ENCODE data around the gene LRMDA. TPM values are rescaled to one million over a fixed set of nuclear protein-coding genes. Genes with fewer than 3 reads are reported as not detected.

The LRMDA gene
- total and polyA plus RNA-seq, 2 of the 13 experiments (the other 11 are each of a cell fraction or from before 2014, with no cell fraction given): 13.4 to 22.0 TPM

- peak; percentile 92 for TF ChIP-seq ZBTB43 (CRISPR knock-in tag; conservative IDR thresholded peaks at IDR 0.05)
- TF ChIP-seq ZNF331 (CRISPR knock-in tag; IDR thresholded peaks at IDR 0.05): peak; percentile 91
- TF ChIP-seq ZNF430 (CRISPR knock-in tag; IDR thresholded peaks at IDR 0.05): peak; percentile 37; the same call in 1 of the 2 replicates
- TF ChIP-seq ZNF704 (CRISPR knock-in tag; IDR thresholded peaks at IDR 0.05; ENCODE audit: borderline replicate concordance): peak; percentile 65; the same call in 1 of the 2 replicates
- peak; percentile 98 for TF ChIP-seq TCF7L2 (IDR thresholded peaks at IDR 0.05; ENCODE audit: low read depth, low read length)
- peak; percentile 86 for TF ChIP-seq DNMT3B (CRISPR knock-in tag; conservative IDR thresholded peaks at IDR 0.05)
- TF ChIP-seq ZNF768 (CRISPR knock-in tag; IDR thresholded peaks at IDR 0.05): no peak
- TF ChIP-seq ZNF800 (CRISPR knock-in tag; IDR thresholded peaks at IDR 0.05): no peak; the same call in 1 of the 2 replicates
- no peak for TF ChIP-seq ZNF512B (CRISPR knock-in tag; IDR thresholded peaks at IDR 0.05; ENCODE audit: borderline replicate concordance)
- peak; percentile 93 for TF ChIP-seq SMYD3 (CRISPR knock-in tag; IDR thresholded peaks at IDR 0.05)
- TF ChIP-seq RAD21 (CRISPR knock-in tag; IDR thresholded peaks at IDR 0.05): no peak
- TF ChIP-seq ZMAT5 (CRISPR knock-in tag; IDR thresholded peaks at IDR 0.05; ENCODE audit: borderline replicate concordance, low read depth): no peak
- no peak for TF ChIP-seq ZNF484 (CRISPR knock-in tag; IDR thresholded peaks at IDR 0.05; ENCODE audit: borderline replicate concordance, low read depth)
- TF ChIP-seq ERF (CRISPR knock-in tag; IDR thresholded peaks at IDR 0.05): peak; percentile 93
- peak; percentile 51; the same call in 1 of the 2 replicates for TF ChIP-seq ZBTB26 (CRISPR knock-in tag; IDR thresholded peaks at IDR 0.05; ENCODE audit: borderline replicate concordance)
- peak; percentile 89; the same call in 1 of the 2 replicates for TF ChIP-seq ZNF556 (CRISPR knock-in tag; IDR thresholded peaks at IDR 0.05; ENCODE audit: borderline replicate concordance)
Observed at GRCh38 chr10:76051007-76051936, 619.8 kb downstream of the LRMDA start (continued).

All from HepG2 (cell line).